ENCODE results near the gene TNNT2.

- TF ChIP-seq CTCF (conservative IDR thresholded peaks at IDR 0.05) (no peak), EZH2 (IDR thresholded peaks at IDR 0.05; ENCODE audit: low read depth) (no peak)
Measured at GRCh38 chr1:201330541-201330940, 46.9 kb downstream of the TNNT2 start.

All from PC-9 (cell line).